Left cardiac atrium (tissue), 4 donors: ENCODE measurements around the gene IGHMBP2. TPM values are rescaled to one million over a fixed set of nuclear protein-coding genes. Genes with fewer than 3 reads are reported as not detected.

Source experiments
- ATAC-seq, 2 donors: fragments of 200-7000 bp; cut with Tn5 transposase; one replicate each; pipeline ENCODE4 v1.9.1; 2020; ENCODE audit warnings: mild to moderate bottlenecking in 2 of 2, moderate library complexity in 2 of 2
- DNase-seq: peaks from one replicate; pipeline ENCODE4 v3.0.0-alpha.2; 2020
- intact Hi-C, 2 donors: fragments of 100-400 bp; cut with DNase I; formaldehyde crosslinking; loops; one replicate each; pipeline versions ENCODE4 v1.14.1 to v1.15.1; 2022 to 2023
- total RNA-seq, 2 donors: library from RNA; stranded (reverse); fragmentation: NEBNext Ultra II Directional; extraction: Animal tissue kit (Norgen Biotek cat#: 25700); gene quantifications; one replicate each; pipeline ENCODE4 v1.2.1, GENCODE V29; 2021
- donor health status: DM: no; HTN: yes; CAD: no.
- donor health status: DM: no; HTN: yes; CAD: no; lungs with severe emphysema.
- donor health status: DM: yes; HTN: yes; CAD: no.
- donor health status: Dilated cardiomyopathy.

IGHMBP2 gene
- total RNA-seq, 2 donors from 2014 or later, result 8.2 to 9.0 TPM

DNA sequence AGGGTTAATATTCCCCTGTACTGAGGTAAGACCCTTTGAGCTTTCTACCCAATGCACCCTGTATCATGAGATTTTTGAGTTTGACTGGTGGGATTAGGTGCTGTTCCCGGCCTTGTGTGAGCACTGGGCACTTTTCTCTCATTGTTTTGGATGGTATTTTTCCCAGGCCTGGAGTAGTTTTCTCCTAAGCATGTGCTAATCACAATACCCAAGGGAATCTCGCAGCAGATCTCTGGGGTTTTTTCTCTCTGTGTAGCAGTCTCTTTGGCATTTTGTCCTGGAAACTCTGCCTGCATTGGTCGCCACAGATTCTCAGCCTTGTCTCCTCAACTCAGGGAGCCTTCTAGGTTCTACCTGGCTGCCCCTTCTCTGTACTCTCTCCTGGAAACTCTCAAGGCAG is 19.9 kb downstream of the IGHMBP2 start:
- ATAC-seq, result peak in 1 of 2 donors; percentile 27
- no peak for DNase-seq
- intact Hi-C loops, result no loop called here

GRCh38 chr11:68924073-68924925 is 20.6 kb downstream of the IGHMBP2 start:
- DNase-seq, result no peak
- ATAC-seq, result peak in 1 of 2 donors; percentile 42
- intact Hi-C loops, result no loop called here

DNA sequence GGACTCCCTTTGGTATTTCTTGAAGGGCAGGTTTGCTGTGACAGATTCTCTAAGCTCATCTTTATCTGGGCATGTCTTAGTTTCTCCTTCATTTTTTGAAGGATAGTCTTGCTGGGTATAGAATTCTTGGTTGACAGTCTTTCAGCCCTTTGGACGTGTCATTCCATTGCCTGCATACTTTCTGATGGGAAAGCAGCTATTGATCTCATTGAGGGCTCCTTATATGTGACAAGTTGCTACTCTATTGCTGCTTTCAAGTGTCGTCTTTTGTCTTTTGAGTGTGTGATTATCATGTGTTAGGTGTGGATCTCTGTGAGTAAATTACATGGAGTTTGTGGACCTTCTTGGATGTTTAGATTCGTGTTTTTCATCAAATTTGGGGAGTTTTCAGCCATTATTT is 21.9 kb downstream of the IGHMBP2 start:
- DNase-seq (no peak), ATAC-seq (no peak)
- intact Hi-C loops, result no loop called here

DNA sequence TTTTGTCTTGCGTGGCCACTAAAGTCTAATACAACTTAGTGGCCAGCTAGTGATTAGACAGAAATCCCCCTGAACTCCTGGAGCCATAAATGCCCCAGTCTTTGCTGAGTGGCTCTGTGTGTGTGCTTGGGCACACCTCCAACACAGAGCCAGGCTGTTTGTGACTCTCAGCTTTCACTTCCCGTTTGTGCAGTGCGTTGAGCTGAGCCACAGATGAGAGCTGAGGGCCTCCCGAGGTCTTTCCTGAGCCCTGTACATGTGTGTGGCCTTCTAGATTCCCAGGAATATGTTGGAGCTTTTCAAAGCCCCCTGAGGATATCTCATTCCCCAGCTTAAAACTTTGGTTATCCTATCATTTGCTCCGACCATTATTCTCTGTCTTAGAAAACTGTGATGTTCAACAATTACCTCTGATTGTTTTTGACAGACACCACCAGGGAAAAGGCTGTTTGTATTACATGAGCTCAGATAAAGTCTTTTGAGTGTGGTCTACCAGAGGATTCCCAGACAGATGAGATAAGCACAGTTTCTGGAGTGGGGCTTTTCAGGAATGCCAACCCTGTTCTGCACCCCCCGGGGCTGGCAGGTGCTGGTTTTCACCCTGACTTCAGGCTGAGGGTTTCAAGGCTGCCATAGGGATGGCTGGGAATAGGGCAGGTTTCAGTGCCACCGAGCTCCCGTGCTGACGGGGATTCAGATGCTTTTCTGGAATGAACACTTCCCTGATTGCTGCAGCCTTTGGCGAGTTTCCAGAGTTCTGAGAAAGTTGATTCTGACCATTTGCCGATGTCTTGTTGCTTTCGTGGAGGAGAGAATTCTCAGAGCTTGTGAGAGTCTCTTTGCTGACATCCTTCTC is 23.8 kb downstream of the IGHMBP2 start:
- no peak for DNase-seq
- peak in 1 of 2 donors; percentile 47 for ATAC-seq
- intact Hi-C loops, result no loop called here

- DNase-seq (no peak), ATAC-seq (peak; percentile 36 to 55)
- intact Hi-C loops, result no loop called here
These were observed 24.6 kb downstream of the IGHMBP2 start for GRCh38 chr11:68928136-68928880.

GRCh38 chr11:68929135-68929534 is 25.4 kb downstream of the IGHMBP2 start:
- ATAC-seq, result no peak
- no peak for DNase-seq
- intact Hi-C loops, result no loop called here

DNA sequence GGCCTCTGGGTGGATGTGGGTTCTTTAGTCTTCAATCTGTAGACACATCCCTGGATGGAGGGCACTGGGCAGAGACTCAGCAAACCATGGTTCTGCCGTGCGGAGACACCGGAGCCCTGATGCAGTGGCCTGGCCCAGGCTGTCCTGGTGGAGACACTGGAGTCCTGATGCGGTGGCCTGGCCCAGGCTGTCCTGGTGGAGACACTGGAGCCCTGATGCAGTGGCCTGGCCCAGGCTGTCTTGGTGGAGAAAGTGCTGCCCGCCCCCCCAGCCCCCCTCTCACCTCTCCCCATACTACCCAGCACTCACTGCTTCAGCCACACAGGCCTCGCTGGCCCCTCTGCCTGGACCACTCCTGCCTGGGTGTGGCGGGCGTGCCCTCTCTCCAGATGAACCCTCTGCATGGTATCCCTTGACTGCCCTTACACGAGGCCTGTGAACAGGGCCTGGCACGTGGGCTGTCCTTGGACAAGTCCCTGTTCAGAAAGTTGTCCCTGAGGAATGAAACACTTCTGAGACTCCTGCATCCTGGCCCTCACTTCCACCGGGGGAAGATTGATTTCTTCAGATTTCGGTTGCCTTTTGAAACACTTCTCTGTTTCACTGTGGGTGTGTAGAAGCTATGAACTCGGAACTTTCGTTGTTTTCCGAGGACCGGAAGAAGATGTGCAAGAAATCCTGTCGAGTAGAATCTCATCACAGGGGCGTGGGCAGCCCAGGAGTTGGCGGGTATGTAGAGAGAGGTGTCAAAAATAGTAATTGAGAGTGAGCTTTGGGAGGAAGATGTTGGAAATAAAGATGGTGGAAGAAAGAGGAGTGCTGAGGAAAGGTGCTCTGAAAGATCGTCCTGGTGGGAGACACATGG is 26.2 kb downstream of the IGHMBP2 start:
- intact Hi-C loops, result no loop called here
- ATAC-seq (peak in 1 of 2 donors; percentile 56), DNase-seq (no peak)

GRCh38 chr11:68930991-68931855 is 27.5 kb downstream of the IGHMBP2 start:
- no peak for ATAC-seq
- intact Hi-C loops, result no loop called here
- no peak for DNase-seq

DNA sequence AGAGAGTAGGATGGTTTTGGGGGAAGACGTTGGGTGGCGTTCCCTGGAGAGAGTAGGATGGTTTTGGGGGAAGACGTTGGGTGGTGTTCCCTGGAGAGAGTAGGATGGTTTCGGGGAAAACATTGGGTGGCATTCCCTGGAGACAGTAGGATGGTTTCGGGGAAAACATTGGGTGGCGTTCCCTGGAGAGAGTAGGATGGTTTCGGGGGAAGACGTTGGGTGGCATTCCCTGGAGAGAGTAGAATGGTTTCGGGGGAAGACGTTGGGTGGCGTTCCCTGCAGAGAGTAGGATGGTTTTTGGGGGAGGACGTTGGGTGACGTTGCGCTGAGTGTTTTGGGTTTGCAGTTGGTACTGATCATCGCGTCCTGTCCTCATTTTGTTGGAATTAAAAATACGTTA is 28.2 kb downstream of the IGHMBP2 start:
- intact Hi-C loops, result no loop called here
- no peak for ATAC-seq
- no peak for DNase-seq

DNA sequence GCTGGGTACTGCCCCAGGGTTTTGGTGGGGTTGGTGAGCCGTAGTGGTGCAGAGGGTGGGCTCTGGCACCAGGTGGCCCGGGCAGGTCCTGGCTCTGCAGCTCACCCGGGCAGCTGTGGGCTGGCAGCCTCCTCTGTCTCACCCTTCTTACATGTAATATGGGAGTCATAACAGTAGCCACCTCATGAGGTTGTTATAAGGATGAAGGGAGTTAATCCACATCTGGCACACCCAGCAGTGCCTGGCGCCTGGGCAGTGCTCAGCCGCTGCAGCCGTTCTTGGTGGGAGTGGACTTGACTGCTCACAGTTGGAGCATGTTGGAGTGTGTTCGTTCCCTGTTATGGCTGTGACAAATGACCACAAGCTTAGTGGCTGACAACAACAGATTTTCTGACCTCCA is 28.7 kb downstream of the IGHMBP2 start:
- no peak for ATAC-seq
- DNase-seq, result no peak
- intact Hi-C loops, result no loop called here

DNA sequence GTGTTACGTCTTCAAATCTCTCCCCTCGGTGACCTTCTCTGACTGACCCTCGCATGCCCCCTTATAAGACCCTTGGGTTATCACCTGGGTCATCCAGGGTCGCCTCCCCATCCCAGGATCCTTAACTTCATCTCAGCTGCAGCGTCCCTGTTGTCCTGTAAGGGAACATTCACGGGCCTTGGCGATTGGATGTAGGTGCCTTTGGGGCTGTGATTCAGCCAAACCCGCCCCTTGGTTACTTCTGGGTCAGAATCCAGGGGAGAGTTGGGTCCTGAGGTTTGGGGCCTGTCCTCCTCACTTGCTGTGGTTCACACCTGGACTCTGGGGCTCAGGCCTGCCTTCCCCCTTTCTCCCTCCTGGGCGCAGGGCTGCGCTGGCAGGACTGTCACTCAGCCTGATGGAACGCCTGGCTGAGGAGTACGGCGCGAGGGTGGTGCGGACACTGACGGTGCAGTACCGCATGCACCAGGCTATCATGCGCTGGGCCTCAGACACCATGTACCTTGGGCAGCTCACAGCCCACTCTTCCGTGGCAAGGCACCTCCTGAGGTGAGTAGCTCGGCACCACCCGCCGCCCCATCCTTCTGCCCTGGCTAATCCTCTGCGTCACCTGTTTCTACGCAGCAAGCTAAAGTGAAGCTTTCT is 29.4 kb downstream of the IGHMBP2 start:
- ATAC-seq (no peak), DNase-seq (no peak)
- intact Hi-C loops, result no loop called here

DNA sequence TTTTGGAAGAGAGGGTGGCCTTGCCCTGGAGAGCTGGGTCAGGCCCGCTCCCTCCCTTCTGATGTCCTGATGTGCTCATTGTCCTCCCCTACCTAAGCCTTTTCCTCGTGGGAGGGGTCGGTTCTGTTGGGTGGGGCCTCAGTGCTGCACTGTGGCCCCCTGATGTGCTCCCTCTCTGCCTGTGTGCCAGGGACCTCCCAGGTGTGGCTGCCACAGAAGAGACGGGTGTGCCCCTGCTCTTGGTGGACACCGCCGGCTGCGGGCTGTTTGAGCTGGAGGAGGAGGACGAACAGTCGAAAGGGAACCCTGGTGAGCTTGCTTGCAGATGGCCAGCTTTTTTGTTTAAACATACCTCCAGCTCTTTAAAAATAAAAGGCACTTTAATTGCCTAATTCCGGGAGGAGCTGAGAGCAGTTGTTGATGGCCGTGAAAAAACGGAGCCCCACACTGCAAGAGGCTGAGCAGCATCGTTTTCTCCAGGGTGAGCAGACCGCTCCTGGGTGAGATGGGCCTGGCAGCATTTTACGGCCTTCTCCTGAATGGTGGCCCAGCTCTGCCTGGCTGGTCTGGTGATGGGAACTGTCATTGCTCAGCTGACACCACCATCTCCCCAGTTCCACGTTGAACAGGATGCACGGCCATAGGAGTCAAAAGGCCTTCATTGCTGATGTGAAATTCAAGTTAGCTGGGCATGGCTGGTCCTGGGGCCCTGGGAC is 30.1 kb downstream of the IGHMBP2 start:
- no peak for DNase-seq
- ATAC-seq, result no peak
- intact Hi-C loops, result no loop called here

DNA sequence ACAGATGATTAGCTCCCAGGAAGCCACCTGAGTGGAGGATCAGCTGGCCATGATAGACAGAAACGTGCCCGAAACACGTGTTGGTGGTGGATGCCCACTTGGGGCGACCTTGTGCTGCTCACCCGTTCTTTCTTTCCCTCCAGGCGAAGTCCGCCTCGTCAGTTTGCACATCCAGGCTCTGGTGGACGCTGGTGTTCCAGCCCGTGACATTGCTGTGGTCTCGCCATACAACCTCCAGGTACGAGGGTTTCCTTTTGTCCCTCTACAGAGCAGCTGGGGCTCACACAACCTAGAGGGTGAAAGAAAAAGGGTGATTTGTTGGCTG is 30.6 kb downstream of the IGHMBP2 start:
- intact Hi-C loops, result no loop called here
- DNase-seq (no peak), ATAC-seq (no peak)

GRCh38 chr11:68934666-68935065 is 31.0 kb downstream of the IGHMBP2 start:
- DNase-seq, result no peak
- no peak for ATAC-seq
- intact Hi-C loops, result no loop called here

DNA sequence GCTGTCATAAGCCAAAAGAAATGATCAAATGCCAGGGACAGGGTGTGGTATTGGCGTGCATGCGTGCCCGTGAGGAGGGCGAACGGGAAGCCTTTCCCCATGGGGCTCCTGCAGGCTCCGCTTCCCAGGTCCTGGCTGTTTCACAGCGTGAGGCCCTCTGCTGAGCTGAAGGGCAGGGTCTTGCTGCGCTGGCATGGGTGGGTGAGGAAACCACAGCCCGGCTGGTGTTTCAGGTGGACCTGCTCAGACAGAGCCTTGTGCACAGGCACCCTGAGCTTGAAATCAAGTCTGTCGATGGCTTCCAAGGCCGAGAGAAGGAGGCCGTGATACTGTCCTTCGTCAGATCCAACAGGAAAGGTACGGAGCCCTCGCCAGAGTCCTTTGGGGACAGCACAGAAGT is 31.4 kb downstream of the IGHMBP2 start:
- intact Hi-C loops, result no loop called here

GRCh38 chr11:68935516-68936357 is 32.0 kb downstream of the IGHMBP2 start:
- DNase-seq (no peak), ATAC-seq (no peak)
- intact Hi-C loops, result no loop called here

More for the DNA sequence above, 31.4 kb downstream of the IGHMBP2 start:
- ATAC-seq (no peak), DNase-seq (no peak)
